ENCODE data around the gene QRFP. TPM values are rescaled to one million over a fixed set of nuclear protein-coding genes. Genes with fewer than 3 reads are reported as not detected.

QRFP gene
- total and polyA plus RNA-seq, 2 of the 8 experiments (the other 6 are each of a cell fraction or from before 2014, with no cell fraction given): not detected

GRCh38 chr9:130927338-130927737 is 30.7 kb upstream of the QRFP start:
- no peak overlapping the region for H4K8ac ChIP-seq (ENCODE audit: extremely low read depth, insufficient read depth, low read length)
- H3K18ac ChIP-seq (ENCODE audit: extremely low read depth, low read length): no peak overlapping the region
- H3K56ac ChIP-seq (replicated peaks; ENCODE audit: insufficient read length, low read depth, low read length): no peak overlapping the region
- H2BK5ac ChIP-seq (ENCODE audit: low read depth, low read length): no peak overlapping the region
- no peak overlapping the region for H3K9ac ChIP-seq (replicated peaks in 1 of 4; ENCODE audit: extremely low read depth in 1 of 4, low read depth in 3 of 4, low read length in 3 of 4)
- H4K20me1 ChIP-seq (replicated peaks in 1 of 2; ENCODE audit: control insufficient read depth in 1 of 2, insufficient read depth in 2 of 2, low read length in 2 of 2): no peaks in the 10 kb centered on the region
- DNase-seq (ENCODE audit: low read depth in 1 of 2, low spot score in 2 of 2) (no peak), FAIRE-seq (no peak)
- ChIA-PET CTCF (ENCODE audit: partially characterized antibody) (interaction anchor here (0.7 to 3.7 kb wide), 9 partner anchors 9 to 169 kb away, joined by 3 to 14 read pairs (median 3); no protein-coding TSS in a partner anchor), POLR2A (ENCODE audit: partially characterized antibody) (interaction anchor here (1.4 kb wide), 1 partner anchor 10 kb away, joined by 3 read pairs; no protein-coding TSS in a partner anchor)
- no peak overlapping the region for H2BK12ac ChIP-seq (ENCODE audit: low read depth, low read length)
- H3K79me1 ChIP-seq (ENCODE audit: low read depth, low read length): no peaks in the 10 kb centered on the region
- no peak overlapping the region for H2BK20ac ChIP-seq (ENCODE audit: low read length)
- no peaks in the 10 kb centered on the region for H3K23me2 ChIP-seq (ENCODE audit: low read depth, low read length)
- no peak overlapping the region for H4K91ac ChIP-seq (replicated peaks; ENCODE audit: insufficient read length, low read length)
- H3K9me3 ChIP-seq (ENCODE audit: insufficient read depth in 2 of 2, low read depth in 1 of 2, low read length in 1 of 2): no peaks in the 10 kb centered on the region
- no peak overlapping the region for H3K4me2 ChIP-seq (ENCODE audit: insufficient read depth in 1 of 2, low read depth in 2 of 2, low read length in 2 of 2)
- H3K27me3 ChIP-seq (replicated peaks in 1 of 4; ENCODE audit: control insufficient read depth in 3 of 4, extremely low read depth in 1 of 4, insufficient read depth in 3 of 4, low read length in 3 of 4): no peaks in the 10 kb centered on the region
- H3K36me3 ChIP-seq (ENCODE audit: control insufficient read depth in 2 of 4, insufficient read depth in 4 of 4, low read length in 3 of 4): no peaks in the 10 kb centered on the region
- no peak overlapping the region for H4K5ac ChIP-seq (ENCODE audit: insufficient read length, low read depth, low read length)
- H3K4ac ChIP-seq (replicated peaks; ENCODE audit: insufficient read length, low read depth, low read length): no peak overlapping the region
- H3K4me3 ChIP-seq (ENCODE audit: extremely low read depth in 1 of 4, insufficient read depth in 2 of 4, low read depth in 3 of 4, low read length in 4 of 4): no peak overlapping the region
- H2BK15ac ChIP-seq (ENCODE audit: low read length): no peak overlapping the region
- H3K14ac ChIP-seq (ENCODE audit: insufficient read length): no peak overlapping the region
- WGBS, 2 experiments (ENCODE audit: extremely low coverage in 1 of 2, insufficient coverage in 1 of 2, insufficient read length in 1 of 2, insufficient replicate concordance in 2 of 2, low coverage in 1 of 2, low lambda C conversion rate in 2 of 2, missing lambda C conversion rate in 1 of 2): 92% methylated on average over 10 of the region's 10 CpGs; no CpG with 5 or more reads in 1 of the 2 experiments
- H2AFZ ChIP-seq (ENCODE audit: low read length): no peak overlapping the region
- H3K27ac ChIP-seq (ENCODE audit: low read depth, low read length): no peak overlapping the region
- H3K79me2 ChIP-seq (ENCODE audit: control insufficient read depth in 1 of 2, insufficient read depth in 2 of 2, low read length in 2 of 2): no peaks in the 10 kb centered on the region
- H2BK120ac ChIP-seq (replicated peaks; ENCODE audit: low read depth, low read length): no peak overlapping the region
- H2AK5ac ChIP-seq (ENCODE audit: low read depth, low read length): no peak overlapping the region
- no peak overlapping the region for H3K23ac ChIP-seq (ENCODE audit: insufficient read length)
- peaks cover 0 to 13% (median 3%) of the 10 kb centered on the region in 4 experiments; a peak in 6 of 7 replicates for H3K4me1 ChIP-seq (replicated peaks in 1 of 4; ENCODE audit: control insufficient read depth in 3 of 4, insufficient read depth in 4 of 4, low read length in 3 of 4)
- TF ChIP-seq EGR1 (IDR thresholded peaks at IDR 0.05; ENCODE audit: borderline replicate concordance, low read depth, low read length) (no peak), RBBP5 (IDR thresholded peaks at IDR 0.05; ENCODE audit: borderline replicate concordance, low read depth, low read length) (no peak), RXRA (IDR thresholded peaks at IDR 0.05; ENCODE audit: insufficient read depth, low read depth, low read length) (no peak), RAD21 (IDR thresholded peaks at IDR 0.05 in 1 of 2, conservative IDR thresholded peaks at IDR 0.05 in 1 of 2; ENCODE audit: low read depth in 2 of 2, low read length in 2 of 2) (no peak), KDM5A (IDR thresholded peaks at IDR 0.05; ENCODE audit: low read length) (no peak), SIN3A (conservative IDR thresholded peaks at IDR 0.05 in 1 of 2, IDR thresholded peaks at IDR 0.05 in 1 of 2; ENCODE audit: low read depth in 1 of 2, low read length in 2 of 2) (no peak), NRF1 (IDR thresholded peaks at IDR 0.05; ENCODE audit: low read depth, low read length) (no peak), BRCA1 (IDR thresholded peaks at IDR 0.05; ENCODE audit: low read depth, low read length) (no peak), YY1 (IDR thresholded peaks at IDR 0.05; ENCODE audit: low read depth, low read length) (no peak), SP2 (IDR thresholded peaks at IDR 0.05; ENCODE audit: low read length) (no peak), NANOG (IDR thresholded peaks at IDR 0.05; ENCODE audit: insufficient read depth, low read depth, low read length, poor library complexity, severe bottlenecking) (no peak)
- TF ChIP-seq, protein P1, sequence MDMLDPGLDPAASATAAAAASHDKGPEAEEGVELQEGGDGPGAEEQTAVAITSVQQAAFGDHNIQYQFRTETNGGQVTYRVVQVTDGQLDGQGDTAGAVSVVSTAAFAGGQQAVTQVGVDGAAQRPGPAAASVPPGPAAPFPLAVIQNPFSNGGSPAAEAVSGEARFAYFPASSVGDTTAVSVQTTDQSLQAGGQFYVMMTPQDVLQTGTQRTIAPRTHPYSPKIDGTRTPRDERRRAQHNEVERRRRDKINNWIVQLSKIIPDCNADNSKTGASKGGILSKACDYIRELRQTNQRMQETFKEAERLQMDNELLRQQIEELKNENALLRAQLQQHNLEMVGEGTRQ (IDR thresholded peaks at IDR 0.05; ENCODE audit: low read length): no peak

Data from H1 (cell line).